GM12878 (cell line): ENCODE data around the gene ELL2. TPM values are rescaled to one million over a fixed set of nuclear protein-coding genes. Genes with fewer than 3 reads are reported as not detected.

Experiments
- ATAC-seq: fragments of 200-7000 bp; cut with Tn5 transposase; 3 replicates; pipeline ENCODE4 v1.9.1; 2020; ENCODE audit warnings: mild to moderate bottlenecking, moderate library complexity
- BruUV-seq: library from RNA; stranded (reverse); fragments of 400-500 nt; replicated peaks from 2 replicates; lab custom pipeline; 2021; lab: Mats Ljungman, UMichigan
- CTCF ChIA-PET: fragments of 300-600 bp; sonication (Branson Sonifier 250); formaldehyde crosslinking; extraction: SDS; loops from one replicate; lab custom pipeline; 2021; ENCODE audit warnings: inconsistent platforms; lab: Yijun Ruan, JAX
- POLR2A ChIA-PET: fragments of 350-600 bp; formaldehyde crosslinking; extraction: SDS; loops from one replicate; lab custom pipeline; 2021; ENCODE audit warnings: inconsistent platforms; lab: Charles Lee
- RAD21 ChIA-PET: fragments of 300-600 bp; sonication (Branson Sonifier 250); formaldehyde crosslinking; loops from one replicate; lab custom pipeline; 2023; ENCODE audit warnings: antibody characterized with exemption; ENCODE audit not compliant: unreplicated experiment; lab: Charles Lee
- SMC1A ChIA-PET: fragments of 300-600 bp; sonication (Branson Sonifier 250); formaldehyde crosslinking; loops from one replicate; lab custom pipeline; 2023; ENCODE audit not compliant: unreplicated experiment, uncharacterized antibody; lab: Charles Lee
- DNase-seq: peaks from one replicate; pipeline ENCODE4 v3.0.0-alpha.2; 2011; ENCODE audit warnings: low read depth, low spot score
- FAIRE-seq: peaks from 3 replicates; lab custom pipeline; 2011; peaks lifted over from hg19 to GRCh38; lab: Jason Lieb, UNC
- H2AFZ ChIP-seq: 2 replicates; pipeline ENCODE4 v1.6.0; 2011; ENCODE audit warnings: low read depth, low read length, control low read depth; ENCODE audit not compliant: control insufficient read depth
- H3K27ac ChIP-seq: 2 replicates; pipeline ENCODE4 v1.5.1; 2011; ENCODE audit warnings: control low read depth; ENCODE audit not compliant: control insufficient read depth, insufficient read depth
- H3K27me3 ChIP-seq, 2 experiments: replicated peaks in 1 of 2; 2 replicates each; pipeline versions ENCODE4 v1.6.0 to v1.6.1; 2011; ENCODE audit warnings: low read length in 1 of 2; ENCODE audit not compliant: control insufficient read depth in 2 of 2, insufficient read depth in 2 of 2
- H3K36me3 ChIP-seq, 2 experiments: 2 replicates each; pipeline ENCODE4 v1.5.1; 2011; ENCODE audit warnings: low read length in 1 of 2; ENCODE audit not compliant: control insufficient read depth in 2 of 2, insufficient read depth in 2 of 2
- H3K4me1 ChIP-seq: 2 replicates; pipeline ENCODE4 v1.6.1; 2011; ENCODE audit warnings: mild to moderate bottlenecking, low read length, moderate library complexity, mixed read lengths; ENCODE audit not compliant: control insufficient read depth, insufficient read depth
- H3K4me2 ChIP-seq: 2 replicates; pipeline ENCODE4 v1.6.0; 2011; ENCODE audit warnings: control low read depth; ENCODE audit not compliant: control insufficient read depth, insufficient read depth
- H3K4me3 ChIP-seq: fragments of 200-600 bp; sonication (generic); 2 replicates; pipeline ENCODE4 v1.5.1; 2016
- H3K79me2 ChIP-seq: 2 replicates; pipeline ENCODE4 v1.6.0; 2011; ENCODE audit warnings: low read length; ENCODE audit not compliant: control insufficient read depth, insufficient read depth
- H3K9ac ChIP-seq: 2 replicates; pipeline ENCODE4 v1.8.0; 2011; ENCODE audit warnings: low read length, control low read depth, mixed read lengths; ENCODE audit not compliant: control insufficient read depth, insufficient read depth
- H3K9me3 ChIP-seq: replicated peaks from 3 replicates; pipeline ENCODE4 v1.5.1; 2011; ENCODE audit warnings: mild to moderate bottlenecking, low read length; ENCODE audit not compliant: control insufficient read depth, insufficient read depth
- H4K20me1 ChIP-seq: 2 replicates; pipeline ENCODE4 v1.6.0; 2011; ENCODE audit not compliant: control insufficient read depth, insufficient read depth
- E4F1 ChIP-seq: fragments of 450-650 bp; IDR thresholded peaks from 2 replicates; pipeline ENCODE4 v1.6.1; 2018; ENCODE audit warnings: borderline replicate concordance, mild to moderate bottlenecking; ENCODE audit not compliant: partially characterized antibody
- ESRRA ChIP-seq: IDR thresholded peaks from 2 replicates; pipeline ENCODE4 v1.6.1; 2012; ENCODE audit warnings: mild to moderate bottlenecking, low read length, improper control_type of control experiment
- GATAD2B ChIP-seq: fragments of 450-650 bp; conservative IDR thresholded peaks from 2 replicates; pipeline ENCODE4 v1.6.1; 2017; ENCODE audit warnings: low read depth, mild to moderate bottlenecking, moderate library complexity
- KLF5 ChIP-seq: fragments of 450-650 bp; IDR thresholded peaks from 2 replicates; pipeline ENCODE4 v1.6.1; 2014; ENCODE audit warnings: mild to moderate bottlenecking; ENCODE audit not compliant: partially characterized antibody
- NFYA ChIP-seq: IDR thresholded peaks from 2 replicates; pipeline ENCODE4 v1.6.1; 2011; ENCODE audit warnings: low read depth, mild to moderate bottlenecking, low read length, improper control_type of control experiment, borderline replicate concordance
- TCF7 ChIP-seq: IDR thresholded peaks from 2 replicates; pipeline ENCODE4 v1.6.1; 2014; ENCODE audit warnings: antibody characterized with exemption, borderline replicate concordance
- ZNF207 ChIP-seq: fragments of 450-650 bp; IDR thresholded peaks from 2 replicates; pipeline ENCODE4 v1.6.1; 2014; ENCODE audit warnings: antibody characterized with exemption, mild to moderate bottlenecking, borderline replicate concordance
- WGBS: methylation state at CpG from one replicate; pipeline ENCODE4 v1.1.6; 2016; ENCODE audit warnings: low lambda C conversion rate; ENCODE audit not compliant: insufficient replicate concordance, insufficient coverage; ENCODE audit errors: missing lambda C conversion rate; 5-methylcytosine and 5-hydroxymethylcytosine counted together
- in situ Hi-C: fragments of 300-500 bp; cut with MboI; formaldehyde crosslinking; loops from 9 replicates; pipeline ENCODE4 v1.14.3; 2018; ENCODE audit warnings: mixed read lengths
- intact Hi-C: fragments of 100-400 bp; cut with micrococcal nuclease; formaldehyde crosslinking; loops from one replicate; pipeline ENCODE4 v1.14.2; 2022; ENCODE audit not compliant: unreplicated experiment
- polyA plus RNA-seq, 11 experiments: library from polyadenylated mRNA; depleted of rRNA in 4 of 11; unstranded in 6 of 11; stranded (reverse) in 5 of 11; fragments of >200 nt; fragmentation: Nextera tagmentation in 4 of 11; fragmentation: Illumina TruSeq in 1 of 11; extraction: Ambion mirVana in 4 of 11; extraction: Trizol in 1 of 11; gene quantifications; 1 replicate in 1 of 11; 2 replicates in 10 of 11; pipeline versions ENCODE4 v1.2.1 to v1.2.3, GENCODE V29; 2011 to 2016; ENCODE audit warnings: inconsistent platforms in 2 of 11, missing spikeins in 2 of 11, low read depth in 1 of 11
- total RNA-seq, 4 experiments: library from RNA; depleted of rRNA in 3 of 4; stranded (reverse); fragments of >200 nt in 3 of 4; fragmentation: Illumina TruSeq in 1 of 4; extraction: Trizol in 1 of 4; gene quantifications; 2 replicates each; pipeline versions ENCODE4 v1.2.1 to v1.2.3, GENCODE V29; 2013 to 2021

Gene ELL2
- total and polyA plus RNA-seq, 10 of the 15 experiments (the other 5 are each of a cell fraction or from before 2014, with no cell fraction given): 24.2 to 91.4 (median 57.4) TPM

- Histone ChIP-seq H3K4me2 (no peak overlapping the region), H3K9ac (no peak overlapping the region), H3K79me2 (no peaks in the 10 kb centered on the region), H3K9me3 (no peaks in the 10 kb centered on the region; the same call in 2 of the 3 replicates), H3K36me3 (peaks cover 0 to 4% of the 10 kb centered on the region in 2 experiments; a peak in 1 of 4 replicates), H2AFZ (no peak overlapping the region), H3K27me3 (no peaks in the 10 kb centered on the region; a peak in 1 of 4 replicates), H3K27ac (no peak overlapping the region), H4K20me1 (no peaks in the 10 kb centered on the region), H3K4me1 (peaks cover 12% of the 10 kb centered on the region; the same call in 1 of the 2 replicates), H3K4me3 (no peak overlapping the region)
- no TSS peak for BruUV-seq
- ChIA-PET RAD21 (interaction anchor here (0.6 to 0.7 kb wide), 2 partner anchors 12 to 15 kb away, joined by 3 read pairs; no protein-coding TSS in a partner anchor), CTCF (interaction anchor here (1.2 to 3.2 kb wide), 4 partner anchors 12 to 454 kb away, joined by 4 to 23 read pairs (median 4); no protein-coding TSS in a partner anchor), SMC1A (interaction anchor here (0.8 to 4.5 kb wide), 7 partner anchors 13 to 558 kb away, joined by 3 to 29 read pairs (median 4); no protein-coding TSS in a partner anchor), POLR2A (interaction anchor here (0.6 to 4.2 kb wide), 4 partner anchors 10 to 790 kb away, joined by 3 to 16 read pairs (median 3); no protein-coding TSS in a partner anchor)
- ATAC-seq: no peak
- no peak for DNase-seq
- 96% methylated on average over 5 of the region's 5 CpGs for WGBS
- intact Hi-C loops: no loop called here
- FAIRE-seq: no peak
- in situ Hi-C loops: no loop called here
- TF ChIP-seq KLF5: no peak
- no peak for TF ChIP-seq ZNF207
- TF ChIP-seq GATAD2B: no peak
- TF ChIP-seq TCF7: no peak
- no peak for TF ChIP-seq ESRRA
- TF ChIP-seq NFYA: no peak
- TF ChIP-seq E4F1: no peak
- TF ChIP-seq, all 136 proteins: peak for 0
Observed at GRCh38 chr5:95881833-95882232, 79.8 kb downstream of the ELL2 start.
